NCI-H2081 treated with DMSO at 0.1 percent for 48 hours (cell line): ENCODE results near the gene SLC26A1.
"Not testable (repeated sequence)": the region's sequence is repeated elsewhere in the genome, so short reads cannot be mapped to it uniquely, and the experiment has no call there.

Experiments
- DNase-seq: peaks from one replicate; lab custom pipeline; 2025; lab: John Stamatoyannopoulos, UW

SLC26A1 gene

GRCh38 chr4:952881-953573 is 40.2 kb downstream of the SLC26A1 start:
- no peak for DNase-seq

- DNase-seq, result no peak
These were observed 41.4 kb downstream of the SLC26A1 start for GRCh38 chr4:951594-952468.

GRCh38 chr4:951186-951585 is 42.0 kb downstream of the SLC26A1 start:
- DNase-seq, result no peak

GRCh38 chr4:950136-951020 is 42.8 kb downstream of the SLC26A1 start:
- no peak for DNase-seq

GRCh38 chr4:949656-950055 is 43.5 kb downstream of the SLC26A1 start:
- DNase-seq, result no peak

GRCh38 chr4:948936-949300 is 44.3 kb downstream of the SLC26A1 start:
- DNase-seq, result no peak

- no peak for DNase-seq
These were observed 44.9 kb downstream of the SLC26A1 start for GRCh38 chr4:948101-948935.

GRCh38 chr4:947491-947971 is 45.7 kb downstream of the SLC26A1 start:
- no peak for DNase-seq

GRCh38 chr4:946517-947471 is 46.4 kb downstream of the SLC26A1 start:
- no peak for DNase-seq

GRCh38 chr4:946103-946450 is 47.1 kb downstream of the SLC26A1 start:
- no peak for DNase-seq

GRCh38 chr4:945274-946102 is 47.7 kb downstream of the SLC26A1 start:
- no peak for DNase-seq

- not testable (repeated sequence) for DNase-seq
These were observed 53.7 kb downstream of the SLC26A1 start for GRCh38 chr4:939508-939907.
